ENCODE results near the gene TEX52. TPM values are rescaled to one million over a fixed set of nuclear protein-coding genes. Genes with fewer than 3 reads are reported as not detected.

The TEX52 gene
- total RNA-seq, 2 donors from 2014 or later, result not detected

DNA sequence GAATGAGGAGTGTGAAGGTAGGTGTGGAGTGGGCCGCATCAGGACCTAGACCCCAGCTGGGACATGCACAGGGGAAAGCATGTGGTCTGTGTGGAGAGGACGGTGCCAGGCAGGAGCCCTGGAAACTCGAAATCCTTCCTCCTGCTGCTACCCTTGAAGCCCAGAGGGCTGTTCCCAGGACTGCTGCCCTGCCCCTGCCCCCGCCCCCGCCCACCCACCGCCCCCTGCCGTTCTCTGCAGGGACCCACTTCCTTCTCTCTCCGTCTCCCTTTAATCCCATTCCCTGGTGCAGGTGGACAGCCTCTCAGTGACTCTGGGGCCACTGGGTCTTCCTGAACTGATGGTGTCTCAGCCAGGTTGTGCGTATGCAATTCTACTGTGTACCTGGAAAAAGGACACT, 36.4 kb downstream of the TEX52 start:
- DNase-seq, result no peak
- ATAC-seq, result no peak
- Histone ChIP-seq H3K9me3 (no peaks in the 10 kb centered on the region), H3K27ac (no peak overlapping the region), H3K27me3 (no peaks in the 10 kb centered on the region), H3K36me3 (replicated peaks in 1 of 2; ENCODE audit: insufficient read depth in 1 of 2, low read depth in 2 of 2) (peaks cover 16 to 44% of the 10 kb centered on the region in 2 donors), H3K4me3 (no peak overlapping the region), H3K4me1 (no peaks in the 10 kb centered on the region)
- intact Hi-C loops (cut with DNase I), result no loop called here
- 87 to 88% methylated on average over 9 of the region's 9 CpGs for WGBS, 2 donors
- TF ChIP-seq, protein P1, sequence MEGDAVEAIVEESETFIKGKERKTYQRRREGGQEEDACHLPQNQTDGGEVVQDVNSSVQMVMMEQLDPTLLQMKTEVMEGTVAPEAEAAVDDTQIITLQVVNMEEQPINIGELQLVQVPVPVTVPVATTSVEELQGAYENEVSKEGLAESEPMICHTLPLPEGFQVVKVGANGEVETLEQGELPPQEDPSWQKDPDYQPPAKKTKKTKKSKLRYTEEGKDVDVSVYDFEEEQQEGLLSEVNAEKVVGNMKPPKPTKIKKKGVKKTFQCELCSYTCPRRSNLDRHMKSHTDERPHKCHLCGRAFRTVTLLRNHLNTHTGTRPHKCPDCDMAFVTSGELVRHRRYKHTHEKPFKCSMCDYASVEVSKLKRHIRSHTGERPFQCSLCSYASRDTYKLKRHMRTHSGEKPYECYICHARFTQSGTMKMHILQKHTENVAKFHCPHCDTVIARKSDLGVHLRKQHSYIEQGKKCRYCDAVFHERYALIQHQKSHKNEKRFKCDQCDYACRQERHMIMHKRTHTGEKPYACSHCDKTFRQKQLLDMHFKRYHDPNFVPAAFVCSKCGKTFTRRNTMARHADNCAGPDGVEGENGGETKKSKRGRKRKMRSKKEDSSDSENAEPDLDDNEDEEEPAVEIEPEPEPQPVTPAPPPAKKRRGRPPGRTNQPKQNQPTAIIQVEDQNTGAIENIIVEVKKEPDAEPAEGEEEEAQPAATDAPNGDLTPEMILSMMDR (IDR thresholded peaks at IDR 0.05), result no peak
- TF ChIP-seq POLR2A (IDR thresholded peaks at IDR 0.05), result no peak

DNA sequence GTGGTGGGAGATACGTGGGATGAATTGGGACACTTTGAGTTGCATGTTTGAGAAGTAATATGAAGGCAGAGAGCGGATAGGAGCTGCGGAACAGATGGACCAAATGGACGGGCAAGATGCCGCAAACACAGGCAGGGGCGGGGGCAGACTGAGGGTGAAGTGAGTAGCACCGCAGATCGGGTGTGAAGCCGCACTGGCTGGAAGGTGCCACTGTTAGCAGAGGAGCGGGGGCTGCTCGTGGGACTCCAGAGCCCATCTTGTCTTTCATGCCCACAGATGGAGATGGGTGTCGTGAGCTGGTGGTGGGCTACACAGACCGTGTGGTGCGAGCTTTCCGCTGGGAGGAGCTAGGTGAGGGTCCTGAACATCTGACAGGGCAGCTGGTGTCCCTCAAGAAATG, 37.0 kb downstream of the TEX52 start:
- H3K4me1 ChIP-seq, result no peaks in the 10 kb centered on the region
- no peaks in the 10 kb centered on the region for H3K9me3 ChIP-seq
- WGBS, 2 donors, result 91 to 98% methylated on average over 15 of the region's 15 CpGs
- ATAC-seq (no peak), DNase-seq (no peak)
- intact Hi-C loops (cut with DNase I), result no loop called here
- TF ChIP-seq, protein P1 (IDR thresholded peaks at IDR 0.05), result no peak
- TF ChIP-seq POLR2A (IDR thresholded peaks at IDR 0.05), result no peak
- peaks cover 16 to 44% of the 10 kb centered on the region in 2 donors for H3K36me3 ChIP-seq (replicated peaks in 1 of 2; ENCODE audit: insufficient read depth in 1 of 2, low read depth in 2 of 2)
- no peak overlapping the region for H3K27ac ChIP-seq
- H3K4me3 ChIP-seq, result no peak overlapping the region
- H3K27me3 ChIP-seq, result no peaks in the 10 kb centered on the region

DNA sequence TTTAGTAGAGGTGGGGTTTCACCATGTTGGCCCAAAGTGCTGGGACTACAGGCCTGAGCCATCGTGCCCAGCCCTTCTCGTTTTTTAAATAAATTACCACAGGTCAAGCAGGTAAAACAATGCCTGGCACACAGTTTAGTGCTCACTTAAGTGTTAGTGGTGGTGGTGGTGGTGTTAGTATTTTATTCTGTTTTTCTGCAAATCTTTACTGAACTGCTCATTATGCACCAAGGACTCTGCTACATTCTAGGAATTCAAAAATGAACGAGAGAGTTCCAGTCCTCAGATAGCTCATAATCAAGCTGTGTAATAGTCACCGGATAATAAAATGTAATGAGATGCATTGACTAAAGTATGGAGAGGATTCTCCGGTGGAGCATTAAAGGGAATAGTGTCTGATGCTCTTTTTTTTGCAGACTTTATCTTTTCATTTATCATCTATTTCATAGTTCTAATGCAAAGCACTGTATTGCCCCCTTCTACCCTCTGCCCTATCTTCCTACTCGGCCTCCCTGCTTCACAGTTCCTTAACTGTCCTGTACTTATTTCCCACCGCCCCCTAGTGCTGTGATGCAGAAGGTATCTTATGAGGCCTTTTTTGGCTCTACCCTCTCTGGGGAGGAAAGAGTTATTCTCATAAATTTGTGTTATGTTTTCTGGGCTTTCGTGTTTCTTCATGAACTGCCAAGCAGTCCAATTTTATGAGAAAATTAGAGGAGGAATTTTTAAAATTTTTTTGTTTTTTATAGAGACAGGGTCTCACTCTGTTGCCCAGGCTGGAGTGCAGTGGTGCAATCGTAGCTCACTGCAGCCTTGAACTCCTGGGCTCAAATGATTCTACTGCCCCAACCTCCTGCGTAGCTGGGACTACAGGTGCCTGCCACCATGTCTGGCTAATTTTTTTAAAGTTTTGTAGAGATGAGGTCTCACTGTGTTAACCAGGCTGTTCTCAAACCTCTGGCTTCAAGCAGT, 43.3 kb downstream of the TEX52 start:
- WGBS, 2 donors, result 9% methylated on average over 10 of the region's 10 CpGs
- no peaks in the 10 kb centered on the region for H3K9me3 ChIP-seq
- intact Hi-C loops (cut with DNase I), result no loop called here
- H3K4me1 ChIP-seq, result peaks cover 19% of the 10 kb centered on the region
- peak; percentile 0 for ATAC-seq
- peak overlapping the region; percentile 32 to 69 for H3K4me3 ChIP-seq
- H3K27me3 ChIP-seq, result no peaks in the 10 kb centered on the region
- DNase-seq, result peak; percentile 38 to 62 (median 50)
- peak overlapping the region; percentile 74 to 99 (median 94) for H3K27ac ChIP-seq
- H3K36me3 ChIP-seq (replicated peaks in 1 of 2; ENCODE audit: insufficient read depth in 1 of 2, low read depth in 2 of 2), result peaks cover 0 to 11% of the 10 kb centered on the region in 2 donors
- no peak for TF ChIP-seq POLR2A (IDR thresholded peaks at IDR 0.05)
- TF ChIP-seq, protein P1 (IDR thresholded peaks at IDR 0.05), result peak in 6 of 7 experiments; percentile 32 to 66 (median 52)

DNA sequence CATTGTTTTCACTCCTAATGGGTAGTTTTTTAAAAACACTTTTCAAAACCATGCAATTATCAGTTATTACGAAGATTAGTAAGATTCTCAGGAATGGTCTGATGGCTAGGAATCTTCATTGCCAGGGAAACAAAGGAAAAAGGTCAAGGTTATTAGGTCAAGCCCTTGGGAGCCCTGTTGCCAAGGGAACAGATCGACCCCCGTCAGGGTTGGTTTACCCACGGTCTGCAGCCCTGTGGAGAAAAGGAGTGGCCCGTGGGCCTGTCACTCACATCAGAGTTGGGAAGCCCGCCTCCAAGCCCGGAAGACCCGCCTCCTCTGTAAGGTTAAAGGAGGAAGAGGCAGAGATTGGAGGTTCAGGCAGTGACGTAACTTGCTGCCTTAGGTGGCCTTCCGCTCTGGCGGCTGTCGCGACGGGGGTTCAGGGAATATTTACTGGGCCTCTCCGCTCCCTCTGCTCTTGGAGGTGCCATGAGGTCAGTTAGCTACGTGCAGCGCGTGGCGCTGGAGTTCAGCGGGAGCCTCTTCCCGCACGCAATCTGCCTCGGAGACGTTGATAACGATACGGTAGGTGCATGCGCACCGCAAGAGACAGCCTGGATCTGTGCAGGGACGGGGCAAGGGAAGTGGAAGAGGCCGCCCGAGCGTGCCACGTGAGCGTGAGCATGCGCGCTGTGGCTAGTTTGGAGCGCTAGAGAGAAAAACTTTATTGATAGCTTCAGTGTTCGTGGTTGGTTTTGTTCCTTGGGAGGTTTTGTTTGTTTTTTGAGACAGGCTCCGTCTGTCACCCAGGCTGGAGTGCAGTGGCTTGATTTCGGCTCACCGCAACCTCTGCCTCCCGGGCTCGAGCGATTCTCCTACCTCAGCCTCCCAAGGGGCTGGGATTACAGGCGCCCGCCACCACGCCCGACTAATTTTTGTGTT, 44.3 kb downstream of the TEX52 start, which contains the start of gene ITFG2:
Gene ITFG2, plus strand, starts transcription at position 379 of the 924 bp plus-strand sequence. Its CDS starts 93 bp downstream, at position 472.
- Histone ChIP-seq H3K27ac (peak within 1 kb of the TSS; percentile 74 to 99 (median 94)), H3K4me1 (peaks cover 19% of the 10 kb centered on the region), H3K9me3 (no peaks in the 10 kb centered on the region), H3K27me3 (no peaks in the 10 kb centered on the region), H3K36me3 (replicated peaks in 1 of 2; ENCODE audit: insufficient read depth in 1 of 2, low read depth in 2 of 2) (peaks cover 0 to 2% of the 10 kb centered on the region in 2 donors), H3K4me3 (peak within 1 kb of the TSS; percentile 32 to 69)
- peak; percentile 98 to 99 (median 98) for DNase-seq
- TF ChIP-seq, protein P1 (IDR thresholded peaks at IDR 0.05), result peak in 3 of 7 experiments; percentile 17 to 22 (median 17)
- peak; percentile 86 to 97 (median 96) for TF ChIP-seq POLR2A (IDR thresholded peaks at IDR 0.05)
- intact Hi-C loops (cut with DNase I), result no loop called here
- peak; percentile 98 for ATAC-seq
- 0% methylated on average over 34 to 48 of the region's 48 CpGs for WGBS, 2 donors
